ENCODE data around the gene CCNE1. TPM values are rescaled to one million over a fixed set of nuclear protein-coding genes. Genes with fewer than 3 reads are reported as not detected.
"Not testable (repeated sequence)": the region's sequence is repeated elsewhere in the genome, so short reads cannot be mapped to it uniquely, and the experiment has no call there.

Gene CCNE1
- total RNA-seq, 1 donor from 2014 or later, result 6.5 TPM

- DNase-seq (ENCODE audit: low read depth, low spot score), result no peak
Measured at GRCh38 chr19:29812881-29813275, 1.1 kb downstream of the CCNE1 start.

- DNase-seq (ENCODE audit: low read depth, low spot score), result no peak
Measured at GRCh38 chr19:29813642-29814041, 1.9 kb downstream of the CCNE1 start.

- DNase-seq (ENCODE audit: low read depth, low spot score), result no peak
Measured at GRCh38 chr19:29815231-29815630, 3.4 kb downstream of the CCNE1 start.

- DNase-seq (ENCODE audit: low read depth, low spot score), result no peak
Measured at GRCh38 chr19:29817316-29817715, 5.5 kb downstream of the CCNE1 start.

GRCh38 chr19:29819300-29819699 is 7.5 kb downstream of the CCNE1 start:
- no peak for DNase-seq (ENCODE audit: low read depth, low spot score)

GRCh38 chr19:29819986-29820385 is 8.2 kb downstream of the CCNE1 start:
- no peak for DNase-seq (ENCODE audit: low read depth, low spot score)

- no peak for DNase-seq (ENCODE audit: low read depth, low spot score)
Measured at GRCh38 chr19:29823581-29824330, 12.0 kb downstream of the CCNE1 start.

GRCh38 chr19:29825263-29825662 is 13.5 kb downstream of the CCNE1 start:
- DNase-seq (ENCODE audit: low read depth, low spot score), result not testable (repeated sequence)

GRCh38 chr19:29831041-29831548 is 19.3 kb downstream of the CCNE1 start:
- DNase-seq (ENCODE audit: low read depth, low spot score), result no peak

- no peak for DNase-seq (ENCODE audit: low read depth, low spot score)
Measured at GRCh38 chr19:29831686-29832085, 19.9 kb downstream of the CCNE1 start.

GRCh38 chr19:29832801-29833200 is 21.0 kb downstream of the CCNE1 start:
- no peak for DNase-seq (ENCODE audit: low read depth, low spot score)

- DNase-seq (ENCODE audit: low read depth, low spot score), result no peak
Measured at GRCh38 chr19:29833614-29834261, 21.9 kb downstream of the CCNE1 start.

- no peak for DNase-seq (ENCODE audit: low read depth, low spot score)
Measured at GRCh38 chr19:29834991-29835846, 23.4 kb downstream of the CCNE1 start.

- DNase-seq (ENCODE audit: low read depth, low spot score), result no peak
Measured at GRCh38 chr19:29836409-29836825, 24.6 kb downstream of the CCNE1 start.

GRCh38 chr19:29837448-29837981 is 25.7 kb downstream of the CCNE1 start:
- no peak for DNase-seq (ENCODE audit: low read depth, low spot score)

GRCh38 chr19:29837996-29838395 is 26.2 kb downstream of the CCNE1 start:
- no peak for DNase-seq (ENCODE audit: low read depth, low spot score)

GRCh38 chr19:29840066-29840950 is 28.5 kb downstream of the CCNE1 start:
- DNase-seq (ENCODE audit: low read depth, low spot score), result no peak

GRCh38 chr19:29841209-29841558 is 29.4 kb downstream of the CCNE1 start:
- DNase-seq (ENCODE audit: low read depth, low spot score), result no peak

- no peak for DNase-seq (ENCODE audit: low read depth, low spot score)
Measured at GRCh38 chr19:29841559-29842367, 30.0 kb downstream of the CCNE1 start.
